IMR-90 (cell line): ENCODE results near the gene CD300H. TPM values are rescaled to one million over a fixed set of nuclear protein-coding genes. Genes with fewer than 3 reads are reported as not detected.

Experiments
- ATAC-seq: fragments of 200-7000 bp; cut with Tn5 transposase; 2 replicates; pipeline ENCODE4 v1.9.1; 2020; ENCODE audit warnings: low read depth, mild to moderate bottlenecking, moderate library complexity
- BruUV-seq: library from RNA; stranded (reverse); fragments of 400-500 nt; replicated peaks from 2 replicates; lab custom pipeline; 2021; lab: Mats Ljungman, UMichigan
- CTCF ChIA-PET: fragments of 300-600 bp; formaldehyde crosslinking; extraction: SDS; loops from one replicate; lab custom pipeline; 2021; ENCODE audit warnings: antibody characterized with exemption; lab: Yijun Ruan, JAX
- POLR2A ChIA-PET: fragments of 300-600 bp; sonication (Branson Sonifier 250); formaldehyde crosslinking; loops from one replicate; lab custom pipeline; 2022; ENCODE audit warnings: antibody characterized with exemption; ENCODE audit not compliant: unreplicated experiment; lab: Charles Lee
- DNase-seq: peaks from one replicate; pipeline ENCODE4 v3.0.0; 2013
- H2AFZ ChIP-seq: replicated peaks from 2 replicates; pipeline ENCODE3; 2013; ENCODE audit warnings: low read length, mild to moderate bottlenecking; ENCODE audit not compliant: poor library complexity
- H2AK5ac ChIP-seq: 2 replicates; pipeline ENCODE4 v1.6.1; 2013; ENCODE audit warnings: low read depth, low read length, inconsistent platforms
- H2AK9ac ChIP-seq: replicated peaks from 2 replicates; pipeline ENCODE3; 2013; ENCODE audit warnings: mild to moderate bottlenecking, low read depth, low read length, moderate library complexity; ENCODE audit not compliant: poor library complexity
- H2BK120ac ChIP-seq: 2 replicates; pipeline ENCODE4 v1.6.1; 2013; ENCODE audit warnings: low read depth, low read length, inconsistent platforms
- H2BK15ac ChIP-seq: 3 replicates; pipeline ENCODE4 v1.6.1; 2013; ENCODE audit warnings: low read depth, low read length, inconsistent platforms
- H2BK20ac ChIP-seq: 2 replicates; pipeline ENCODE4 v1.6.1; 2013; ENCODE audit warnings: low read depth, mild to moderate bottlenecking, inconsistent platforms, low read length, moderate library complexity
- H2BK5ac ChIP-seq: 2 replicates; pipeline ENCODE4 v1.6.1; 2013; ENCODE audit warnings: mild to moderate bottlenecking, low read depth, low read length, inconsistent platforms; ENCODE audit not compliant: poor library complexity, severe bottlenecking
- H3K14ac ChIP-seq: replicated peaks from 2 replicates; pipeline ENCODE4 v1.6.1; 2013; ENCODE audit warnings: low read depth, low read length, inconsistent platforms
- H3K18ac ChIP-seq: 2 replicates; pipeline ENCODE4 v1.6.1; 2013; ENCODE audit warnings: low read depth, low read length, control low read depth
- H3K23ac ChIP-seq: 2 replicates; pipeline ENCODE4 v1.6.1; 2013; ENCODE audit warnings: low read depth, low read length, inconsistent platforms
- H3K27ac ChIP-seq: 2 replicates; pipeline ENCODE4 v1.5.1; 2013; ENCODE audit warnings: mild to moderate bottlenecking, control low read depth, low read length; ENCODE audit not compliant: insufficient read depth
- H3K27me3 ChIP-seq: 2 replicates; pipeline ENCODE4 v1.6.1; 2013; ENCODE audit warnings: low read length; ENCODE audit not compliant: control insufficient read depth, insufficient read depth
- H3K36me3 ChIP-seq: 2 replicates; pipeline ENCODE4 v1.6.1; 2013; ENCODE audit warnings: low read length, mixed read lengths; ENCODE audit not compliant: control insufficient read depth, insufficient read depth
- H3K4ac ChIP-seq: 2 replicates; pipeline ENCODE4 v1.6.1; 2013; ENCODE audit warnings: low read depth, low read length, inconsistent platforms
- H3K4me1 ChIP-seq: 2 replicates; pipeline ENCODE4 v1.6.1; 2013; ENCODE audit warnings: low read length, mixed read lengths; ENCODE audit not compliant: control insufficient read depth, insufficient read depth
- H3K4me2 ChIP-seq: 2 replicates; pipeline ENCODE4 v1.6.1; 2013; ENCODE audit warnings: low read depth, mild to moderate bottlenecking, control low read depth, low read length, moderate library complexity
- H3K4me3 ChIP-seq: 2 replicates; pipeline ENCODE4 v1.5.1; 2013; ENCODE audit warnings: low read depth, mild to moderate bottlenecking, control low read depth, low read length, moderate library complexity; ENCODE audit not compliant: insufficient read depth
- H3K56ac ChIP-seq: 2 replicates; pipeline ENCODE4 v1.6.1; 2013; ENCODE audit warnings: low read length, inconsistent platforms; ENCODE audit not compliant: insufficient read depth; ENCODE audit errors: extremely low read depth
- H3K79me1 ChIP-seq, 2 experiments: 2 replicates each; pipeline ENCODE4 v1.6.1; 2013; ENCODE audit warnings: low read length in 2 of 2, inconsistent platforms in 1 of 2, low read depth in 1 of 2
- H3K9ac ChIP-seq: 2 replicates; pipeline ENCODE4 v1.6.1; 2013; ENCODE audit warnings: low read depth, low read length, control low read depth
- H3K9me1 ChIP-seq: 2 replicates; pipeline ENCODE4 v1.6.1; 2013; ENCODE audit warnings: low read length, inconsistent platforms; ENCODE audit not compliant: insufficient read depth
- H3K9me3 ChIP-seq: 2 replicates; pipeline ENCODE4 v1.6.1; 2013; ENCODE audit warnings: low read length; ENCODE audit not compliant: control insufficient read depth, insufficient read depth
- H4K20me1 ChIP-seq: 2 replicates; pipeline ENCODE4 v1.6.1; 2013; ENCODE audit warnings: low read length, inconsistent platforms; ENCODE audit not compliant: insufficient read depth
- H4K5ac ChIP-seq: 2 replicates; pipeline ENCODE4 v1.6.1; 2013; ENCODE audit warnings: mild to moderate bottlenecking, low read depth, low read length, control low read depth
- H4K8ac ChIP-seq, 2 experiments: 2 replicates each; pipeline ENCODE4 v1.6.1; 2013; ENCODE audit warnings: low read depth in 2 of 2, low read length in 2 of 2, control low read depth in 1 of 2, inconsistent platforms in 1 of 2
- H4K91ac ChIP-seq: 2 replicates; pipeline ENCODE4 v1.6.1; 2013; ENCODE audit warnings: low read depth, low read length, inconsistent platforms; ENCODE audit not compliant: insufficient read depth
- CEBPB ChIP-seq: IDR thresholded peaks from 2 replicates; pipeline ENCODE4 v1.6.1; 2012; ENCODE audit warnings: low read depth, low read length, improper control_type of control experiment
- CHD1 ChIP-seq: IDR thresholded peaks from 2 replicates; pipeline ENCODE4 v1.6.1; 2012; ENCODE audit warnings: low read depth, low read length, improper control_type of control experiment
- FOS ChIP-seq: fragments of 150-350 bp; IDR thresholded peaks from 2 replicates; pipeline ENCODE4 v1.6.1; 2016; ENCODE audit warnings: low read depth, low read length
- MXI1 ChIP-seq: IDR thresholded peaks from 2 replicates; pipeline ENCODE4 v1.6.1; 2012; ENCODE audit warnings: low read depth, mild to moderate bottlenecking, low read length, moderate library complexity, borderline replicate concordance
- POLR2A ChIP-seq: IDR thresholded peaks from 2 replicates; pipeline ENCODE4 v1.6.1; 2012; ENCODE audit warnings: mild to moderate bottlenecking, low read depth, low read length
- RCOR1 ChIP-seq: IDR thresholded peaks from 2 replicates; pipeline ENCODE4 v1.6.1; 2012; ENCODE audit warnings: mild to moderate bottlenecking, low read length, improper control_type of control experiment; ENCODE audit not compliant: insufficient replicate concordance
- WGBS, 2 experiments: methylation state at CpG; one replicate each; pipeline versions ENCODE4 v1.1.5 to v1.1.7; 2013; ENCODE audit warnings: missing lambda C conversion rate in 2 of 2; ENCODE audit not compliant: insufficient read length in 1 of 2; ENCODE audit errors: extremely low coverage in 2 of 2; 5-methylcytosine and 5-hydroxymethylcytosine counted together
- dilution Hi-C: fragments of 300-500 bp; cut with HindIII; formaldehyde crosslinking; loops from one replicate; pipeline ENCODE4 v1.14.3; 2018; ENCODE audit warnings: low sequenced_read_pairs; ENCODE audit not compliant: unreplicated experiment
- in situ Hi-C: fragments of 300-500 bp; cut with MboI; formaldehyde crosslinking; loops from 3 replicates; pipeline ENCODE4 v1.14.3; 2019; ENCODE audit warnings: low sequenced_read_pairs, inconsistent platforms, mixed read lengths
- intact Hi-C: fragments of 100-400 bp; cut with micrococcal nuclease; formaldehyde crosslinking; loops from 2 replicates; pipeline ENCODE4 v1.10.0; 2022
- polyA plus RNA-seq, 3 experiments: library from polyadenylated mRNA; depleted of rRNA; stranded (reverse); fragments of >200 nt; gene quantifications; 2 replicates each; pipeline ENCODE4 v1.2.3, GENCODE V29; 2012; ENCODE audit warnings: low replicate concordance in 1 of 3
- total RNA-seq: library from RNA; depleted of rRNA; stranded (reverse); fragments of >200 nt; gene quantifications from 2 replicates; pipeline ENCODE4 v1.2.3, GENCODE V29; 2012
- TF ChIP-seq, protein P1 (sequence below): fragments of 150-350 bp; IDR thresholded peaks from 2 replicates; pipeline ENCODE4 v1.6.1; 2017; ENCODE audit warnings: mild to moderate bottlenecking, antibody characterized with exemption, low read length, low read depth

The CD300H gene
- total and polyA plus RNA-seq, 2 of the 4 experiments (the other 2 are of a cell fraction) = not detected

GRCh38 chr17:74605361-74605760 lies 38.1 kb upstream of the CD300H start:
- Histone ChIP-seq H3K23ac (no peak overlapping the region), H3K4ac (no peak overlapping the region), H2AK5ac (no peak overlapping the region), H3K9me3 (peaks cover 2% of the 10 kb centered on the region; the same call in 1 of the 2 replicates), H4K8ac (no peak overlapping the region), H3K9me1 (no peaks in the 10 kb centered on the region), H2BK120ac (no peak overlapping the region), H2AK9ac (no peak overlapping the region), H3K4me2 (no peak overlapping the region), H4K5ac (no peak overlapping the region), H3K27me3 (no peaks in the 10 kb centered on the region), H3K14ac (no peak overlapping the region), H3K18ac (no peak overlapping the region), H2BK15ac (no peak overlapping the region), H4K91ac (no peak overlapping the region), H3K56ac (no peak overlapping the region), H3K4me1 (no peaks in the 10 kb centered on the region), H3K79me1 (no peaks in the 10 kb centered on the region), H3K9ac (no peak overlapping the region), H2BK5ac (no peak overlapping the region), H3K27ac (no peak overlapping the region), H2AFZ (no peak overlapping the region), H3K4me3 (no peak overlapping the region), H3K36me3 (no peaks in the 10 kb centered on the region), H2BK20ac (no peak overlapping the region), H4K20me1 (no peaks in the 10 kb centered on the region)
- ATAC-seq (peak; percentile 60; the same call in 1 of the 2 replicates), DNase-seq (peak; percentile 41)
- ChIA-PET CTCF (no interaction called here), POLR2A (no interaction called here)
- WGBS, 2 experiments = 50% methylated on average over 4 of the region's 10 CpGs; no CpG with 5 or more reads in 1 of the 2 experiments
- TF ChIP-seq RCOR1 (no peak), CHD1 (no peak), MXI1 (no peak), POLR2A (no peak), CEBPB (no peak), FOS (peak; percentile 8; the same call in 1 of the 2 replicates)
- TF ChIP-seq, protein P1, sequence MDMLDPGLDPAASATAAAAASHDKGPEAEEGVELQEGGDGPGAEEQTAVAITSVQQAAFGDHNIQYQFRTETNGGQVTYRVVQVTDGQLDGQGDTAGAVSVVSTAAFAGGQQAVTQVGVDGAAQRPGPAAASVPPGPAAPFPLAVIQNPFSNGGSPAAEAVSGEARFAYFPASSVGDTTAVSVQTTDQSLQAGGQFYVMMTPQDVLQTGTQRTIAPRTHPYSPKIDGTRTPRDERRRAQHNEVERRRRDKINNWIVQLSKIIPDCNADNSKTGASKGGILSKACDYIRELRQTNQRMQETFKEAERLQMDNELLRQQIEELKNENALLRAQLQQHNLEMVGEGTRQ = no peak
- intact Hi-C loops (no loop called here), in situ Hi-C loops (no loop called here), dilution Hi-C loops (no loop called here)
- BruUV-seq = no TSS peak
